A549 (cell line): Measurements from ENCODE around the gene BFSP2. TPM values are rescaled to one million over a fixed set of nuclear protein-coding genes. Genes with fewer than 3 reads are reported as not detected.

Experiments
- ATAC-seq, 2 experiments: fragments of 200-7000 bp in 1 of 2; fragments of >200 bp in 1 of 2; cut with Nextera tagmentation in 1 of 2; cut with Tn5 transposase in 1 of 2; 3 replicates each; pipeline versions ENCODE4 v1.8.0 to v1.9.1; 2018 to 2020; ENCODE audit warnings: mild to moderate bottlenecking in 1 of 2, moderate library complexity in 1 of 2
- CTCF ChIA-PET: fragments of 300-600 bp; sonication (Branson Sonifier 250); formaldehyde crosslinking; extraction: SDS; loops from one replicate; lab custom pipeline; 2021; ENCODE audit warnings: antibody characterized with exemption, inconsistent platforms; lab: Yijun Ruan, JAX
- POLR2A ChIA-PET: fragments of 350-600 bp; formaldehyde crosslinking; extraction: SDS; loops from one replicate; lab custom pipeline; 2021; ENCODE audit warnings: antibody characterized with exemption, inconsistent platforms; lab: Yijun Ruan, JAX
- DNase-seq, 2 experiments: peaks; one replicate each; pipeline versions ENCODE4 v3.0.0 to v3.0.0-alpha.2; 2011 to 2016; ENCODE audit warnings: low read depth in 1 of 2, low spot score in 1 of 2
- FAIRE-seq: peaks from 2 replicates; lab custom pipeline; 2011; peaks lifted over from hg19 to GRCh38; lab: Jason Lieb, UNC
- H3K27ac ChIP-seq, 2 experiments: fragments of >200 bp; sonication (Bioruptor Twin); formaldehyde crosslinking; 3 replicates each; pipeline ENCODE4 v1.5.1; 2016 to 2017
- H3K4me1 ChIP-seq: fragments of >200 bp; sonication (Bioruptor Twin); formaldehyde crosslinking; 3 replicates; pipeline ENCODE4 v1.6.1; 2016
- H3K4me2 ChIP-seq: fragments of >200 bp; sonication (Bioruptor Twin); formaldehyde crosslinking; 3 replicates; pipeline ENCODE4 v1.6.1; 2016
- H3K4me3 ChIP-seq: fragments of >200 bp; sonication (Bioruptor Twin); formaldehyde crosslinking; 3 replicates; pipeline ENCODE4 v1.5.1; 2016
- H3K9me3 ChIP-seq: fragments of >200 bp; sonication (Bioruptor Twin); formaldehyde crosslinking; 3 replicates; pipeline ENCODE4 v1.6.1; 2016
- ATOH8 ChIP-seq: fragments of 250-450 bp; sonication (Bioruptor Pico); IDR thresholded peaks from 2 replicates; pipeline ENCODE4 v1.5.0; 2020; ENCODE audit warnings: low read depth, mild to moderate bottlenecking, moderate library complexity
- BCL3 ChIP-seq: fragments of >200 bp; sonication (Bioruptor Twin); formaldehyde crosslinking; IDR thresholded peaks from 3 replicates; pipeline ENCODE4 v1.6.1; 2016
- CHD2 ChIP-seq: fragments of 150-350 bp; IDR thresholded peaks from 2 replicates; pipeline ENCODE4 v1.6.1; 2014; ENCODE audit warnings: low read length; ENCODE audit not compliant: partially characterized antibody
- CHD4 ChIP-seq: fragments of 200-600 bp; sonication (generic); IDR thresholded peaks from 2 replicates; pipeline ENCODE4 v1.6.1; 2016; ENCODE audit warnings: antibody characterized with exemption, mild to moderate bottlenecking, borderline replicate concordance
- CTCF ChIP-seq: fragments of >200 bp; sonication (Bioruptor Twin); formaldehyde crosslinking; IDR thresholded peaks from 3 replicates; pipeline ENCODE4 v1.5.1; 2016
- FOSB ChIP-seq: fragments of 250-450 bp; sonication (Bioruptor Pico); IDR thresholded peaks from 2 replicates; pipeline ENCODE4 v1.5.0; 2020; ENCODE audit warnings: mild to moderate bottlenecking, moderate library complexity
- FOSL2 ChIP-seq, 2 experiments: fragments of 450-650 bp in 1 of 2; fragments of >200 bp in 1 of 2; sonication (Bioruptor Twin) in 1 of 2; formaldehyde crosslinking; IDR thresholded peaks; 2 replicates each; pipeline versions ENCODE4 v1.5.0 to v1.6.1; 2016 to 2020; ENCODE audit warnings: mild to moderate bottlenecking in 1 of 2, moderate library complexity in 1 of 2
- GATA3 ChIP-seq: IDR thresholded peaks from 2 replicates; pipeline ENCODE4 v1.6.1; 2012; ENCODE audit warnings: borderline replicate concordance
- HES2 ChIP-seq: fragments of >200 bp; sonication (Bioruptor Twin); formaldehyde crosslinking; IDR thresholded peaks from 2 replicates; pipeline ENCODE4 v1.6.1; 2016
- HEYL ChIP-seq: fragments of 250-450 bp; sonication (Bioruptor Pico); IDR thresholded peaks from 2 replicates; pipeline ENCODE4 v1.8.0; 2021; ENCODE audit warnings: mild to moderate bottlenecking, moderate library complexity
- HMGXB4 ChIP-seq: fragments of 250-450 bp; sonication (Bioruptor Pico); IDR thresholded peaks from 2 replicates; pipeline ENCODE4 v1.5.0; 2021; ENCODE audit warnings: mild to moderate bottlenecking, moderate library complexity, borderline replicate concordance
- NFE2L2 ChIP-seq: fragments of 150-350 bp; conservative IDR thresholded peaks from 2 replicates; pipeline ENCODE4 v1.6.1; 2014; ENCODE audit warnings: low read length
- NPAS2 ChIP-seq: fragments of 250-450 bp; sonication (Bioruptor Pico); IDR thresholded peaks from 2 replicates; pipeline ENCODE4 v1.8.0; 2022; ENCODE audit warnings: mild to moderate bottlenecking, moderate library complexity, borderline replicate concordance
- NR3C1 ChIP-seq: fragments of >200 bp; sonication (Bioruptor Twin); formaldehyde crosslinking; IDR thresholded peaks from 3 replicates; pipeline ENCODE4 v1.6.1; 2017
- POLR2A ChIP-seq: IDR thresholded peaks from 2 replicates; pipeline ENCODE4 v1.6.1; 2012; ENCODE audit warnings: mild to moderate bottlenecking, low read length
- REST ChIP-seq: fragments of 200-600 bp; sonication (generic); IDR thresholded peaks from 2 replicates; pipeline ENCODE4 v1.6.1; 2016; ENCODE audit warnings: antibody characterized with exemption, mild to moderate bottlenecking, moderate library complexity
- SMC3 ChIP-seq: fragments of >200 bp; sonication (Bioruptor Twin); formaldehyde crosslinking; IDR thresholded peaks from 3 replicates; pipeline ENCODE4 v1.6.1; 2018; ENCODE audit warnings: inconsistent platforms
- TFCP2L1 ChIP-seq: fragments of 250-450 bp; sonication (Bioruptor Pico); IDR thresholded peaks from 2 replicates; pipeline ENCODE4 v1.5.0; 2021; ENCODE audit warnings: mild to moderate bottlenecking
- TP53 ChIP-seq: fragments of 250-450 bp; sonication (Bioruptor Pico); IDR thresholded peaks from 2 replicates; pipeline ENCODE4 v1.5.0; 2021; ENCODE audit warnings: mild to moderate bottlenecking, moderate library complexity
- ZC3H11A ChIP-seq: fragments of 450-650 bp; IDR thresholded peaks from 2 replicates; pipeline ENCODE4 v1.6.1; 2014; ENCODE audit warnings: antibody characterized with exemption, mild to moderate bottlenecking
- WGBS: methylation state at CpG from one replicate; pipeline ENCODE4 v1.1.6; 2017; ENCODE audit errors: missing lambda C conversion rate; 5-methylcytosine and 5-hydroxymethylcytosine counted together
- polyA plus RNA-seq, 4 experiments: library from polyadenylated mRNA; depleted of rRNA in 3 of 4; stranded (reverse); fragments of >200 nt; fragmentation: RNase III in 1 of 4; extraction: RNeasy Plus Mini Kit Qiagen cat#74134 plus additional on column Dnase treatment in 1 of 4; gene quantifications; 2 replicates in 3 of 4; 3 replicates in 1 of 4; pipeline ENCODE4 v1.2.3, GENCODE V29; 2011 to 2017

BFSP2 gene
- polyA plus RNA-seq, 2 of the 4 experiments (the other 2 are of a cell fraction), result 0.18 TPM; not detected in 1

GRCh38 chr3:133374708-133375402 is 25.0 kb upstream of the BFSP2 start:
- Histone ChIP-seq H3K27ac (no peak overlapping the region), H3K4me2 (no peak overlapping the region), H3K4me3 (no peak overlapping the region), H3K4me1 (no peaks in the 10 kb centered on the region), H3K9me3 (no peaks in the 10 kb centered on the region)
- FAIRE-seq (no peak), DNase-seq (no peak), ATAC-seq (no peak)
- ChIA-PET POLR2A (no interaction called here), CTCF (interaction anchor here (0.6 to 3.2 kb wide), 2 partner anchors 8 to 404 kb away, joined by 3 to 12 read pairs; no protein-coding TSS in a partner anchor)
- 10% methylated on average over 4 of the region's 4 CpGs for WGBS
- TF ChIP-seq NR3C1 (no peak), CHD4 (no peak), SMC3 (no peak), BCL3 (no peak), HES2 (no peak), FOSL2 (IDR thresholded peaks at IDR 0.05) (no peak), FOSL2 (CRISPR knock-in tag; IDR thresholded peaks at IDR 0.05) (no peak), TP53 (no peak), NFE2L2 (no peak), HEYL (CRISPR knock-in tag) (no peak), HMGXB4 (CRISPR knock-in tag) (no peak), ZC3H11A (no peak), TFCP2L1 (no peak), ATOH8 (no peak), NPAS2 (CRISPR knock-in tag) (no peak), CHD2 (no peak), GATA3 (no peak), POLR2A (no peak)

GRCh38 chr3:133375403-133375745 is 24.5 kb upstream of the BFSP2 start:
- POLR2A ChIA-PET, result no interaction called here
- ATAC-seq, result no peak
- DNase-seq, result no peak
- H3K4me2 ChIP-seq, result no peak overlapping the region
- no peak for FAIRE-seq
- CTCF ChIA-PET, result interaction anchor here (1.9 to 2.1 kb wide), 2 partner anchors 334 to 644 kb away, joined by 6 to 9 read pairs; no protein-coding TSS in a partner anchor
- H3K4me1 ChIP-seq, result no peaks in the 10 kb centered on the region
- H3K4me3 ChIP-seq, result no peak overlapping the region
- no peaks in the 10 kb centered on the region for H3K9me3 ChIP-seq
- no peak overlapping the region for H3K27ac ChIP-seq
- no peak for TF ChIP-seq TP53
- no peak for TF ChIP-seq CTCF
- TF ChIP-seq REST, result no peak
- TF ChIP-seq FOSB (CRISPR knock-in tag), result no peak
